H1 (cell line): ENCODE measurements around the gene PRKACA. TPM values are rescaled to one million over a fixed set of nuclear protein-coding genes. Genes with fewer than 3 reads are reported as not detected.
A peak's percentile ranks its signal among the peaks of the same experiment; 100 is the strongest.

Source experiments
- CTCF ChIA-PET: fragments of 300-600 bp; sonication (Branson Sonifier 250); formaldehyde crosslinking; loops from one replicate; lab custom pipeline; 2021; ENCODE audit not compliant: partially characterized antibody; lab: Charles Lee
- POLR2A ChIA-PET: fragments of 300-600 bp; sonication (Branson Sonifier 250); formaldehyde crosslinking; loops from one replicate; lab custom pipeline; 2021; ENCODE audit warnings: inconsistent platforms; ENCODE audit not compliant: partially characterized antibody; lab: Charles Lee
- DNase-seq, 2 experiments: peaks; one replicate each; pipeline versions ENCODE4 v3.0.0 to v3.0.0-alpha.2; 2010 to 2022; ENCODE audit warnings: low spot score in 2 of 2, low read depth in 1 of 2, mixed read lengths in 1 of 2
- FAIRE-seq: peaks from 2 replicates; lab custom pipeline; 2011; peaks lifted over from hg19 to GRCh38; lab: Jason Lieb, UNC
- H2AFZ ChIP-seq: 2 replicates; pipeline ENCODE4 v1.8.1; 2012; ENCODE audit warnings: low read length, inconsistent platforms
- H2AK5ac ChIP-seq: 2 replicates; pipeline ENCODE4 v1.6.1; 2013; ENCODE audit warnings: low read depth, low read length
- H2BK120ac ChIP-seq: replicated peaks from 2 replicates; pipeline ENCODE3; 2013; ENCODE audit warnings: low read depth, low read length, inconsistent platforms
- H2BK12ac ChIP-seq: 2 replicates; pipeline ENCODE4 v1.6.1; 2013; ENCODE audit warnings: low read depth, low read length
- H2BK15ac ChIP-seq: 2 replicates; pipeline ENCODE4 v1.6.1; 2013; ENCODE audit warnings: low read length
- H2BK20ac ChIP-seq: 2 replicates; pipeline ENCODE4 v1.6.1; 2013; ENCODE audit warnings: low read length
- H2BK5ac ChIP-seq: 2 replicates; pipeline ENCODE4 v1.6.1; 2013; ENCODE audit warnings: low read depth, low read length
- H3K14ac ChIP-seq: 2 replicates; pipeline ENCODE4 v1.6.1; 2013; ENCODE audit warnings: inconsistent platforms; ENCODE audit not compliant: insufficient read length
- H3K18ac ChIP-seq: 2 replicates; pipeline ENCODE4 v1.6.1; 2013; ENCODE audit warnings: low read length; ENCODE audit errors: extremely low read depth
- H3K23ac ChIP-seq: 2 replicates; pipeline ENCODE4 v1.6.1; 2013; ENCODE audit warnings: inconsistent platforms; ENCODE audit not compliant: insufficient read length
- H3K23me2 ChIP-seq: 2 replicates; pipeline ENCODE4 v1.6.1; 2013; ENCODE audit warnings: low read depth, low read length
- H3K27ac ChIP-seq: 2 replicates; pipeline ENCODE4 v1.6.1; 2011; ENCODE audit warnings: low read depth, low read length, inconsistent platforms
- H3K27me3 ChIP-seq, 4 experiments: replicated peaks in 1 of 4; 1 replicate in 1 of 4; 2 replicates in 3 of 4; pipeline versions ENCODE4 v1.6.1 to v1.8.1; 2011 to 2013; ENCODE audit warnings: low read length in 3 of 4, mild to moderate bottlenecking in 3 of 4, inconsistent platforms in 2 of 4, mixed read lengths in 2 of 4, moderate library complexity in 1 of 4; ENCODE audit not compliant: control insufficient read depth in 3 of 4, insufficient read depth in 3 of 4; ENCODE audit errors: extremely low read depth in 1 of 4
- H3K36me3 ChIP-seq, 4 experiments: 2 replicates each; pipeline versions ENCODE4 v1.6.1 to v1.8.1; 2011 to 2013; ENCODE audit warnings: mild to moderate bottlenecking in 4 of 4, low read length in 3 of 4, moderate library complexity in 2 of 4, control low read depth in 1 of 4, inconsistent platforms in 1 of 4; ENCODE audit not compliant: insufficient read depth in 4 of 4, control insufficient read depth in 2 of 4
- H3K4ac ChIP-seq: replicated peaks from 2 replicates; pipeline ENCODE3; 2013; ENCODE audit warnings: low read length, low read depth, mixed read lengths, inconsistent platforms; ENCODE audit not compliant: insufficient read length
- H3K4me1 ChIP-seq, 4 experiments: replicated peaks in 1 of 4; 1 replicate in 1 of 4; 2 replicates in 3 of 4; pipeline versions ENCODE4 v1.6.1 to v1.8.1; 2011 to 2013; ENCODE audit warnings: low read length in 3 of 4, inconsistent platforms in 2 of 4, mixed read lengths in 1 of 4; ENCODE audit not compliant: insufficient read depth in 4 of 4, control insufficient read depth in 3 of 4
- H3K4me2 ChIP-seq, 2 experiments: 2 replicates each; pipeline versions ENCODE4 v1.6.1 to v1.8.1; 2011 to 2013; ENCODE audit warnings: low read depth in 2 of 2, low read length in 2 of 2, control low read depth in 1 of 2, inconsistent platforms in 1 of 2, mild to moderate bottlenecking in 1 of 2; ENCODE audit not compliant: insufficient read depth in 1 of 2
- H3K4me3 ChIP-seq, 4 experiments: fragments of 200-600, 300-600 bp in 1 of 4; sonication (generic), shearing (Covaris generic), sonication (Bioruptor Twin) in 1 of 4; 2 replicates each; pipeline versions ENCODE4 v1.5.1 to v1.8.1; 2011 to 2016; ENCODE audit warnings: low read length in 4 of 4, low read depth in 3 of 4, control low read depth in 2 of 4, inconsistent platforms in 2 of 4, mild to moderate bottlenecking in 2 of 4, mixed read lengths in 1 of 4, moderate library complexity in 1 of 4; ENCODE audit not compliant: insufficient read depth in 2 of 4; ENCODE audit errors: extremely low read depth in 1 of 4
- H3K56ac ChIP-seq: replicated peaks from 2 replicates; pipeline ENCODE3; 2013; ENCODE audit warnings: low read depth, mild to moderate bottlenecking, mixed read lengths, low read length, inconsistent platforms; ENCODE audit not compliant: insufficient read length
- H3K79me1 ChIP-seq: 2 replicates; pipeline ENCODE4 v1.6.1; 2013; ENCODE audit warnings: low read depth, low read length, control low read depth
- H3K79me2 ChIP-seq, 2 experiments: 2 replicates each; pipeline versions ENCODE4 v1.6.1 to v1.8.1; 2012 to 2013; ENCODE audit warnings: low read length in 2 of 2, mild to moderate bottlenecking in 2 of 2, inconsistent platforms in 1 of 2; ENCODE audit not compliant: insufficient read depth in 2 of 2, control insufficient read depth in 1 of 2
- H3K9ac ChIP-seq, 4 experiments: replicated peaks in 1 of 4; 1 replicate in 1 of 4; 2 replicates in 3 of 4; pipeline versions ENCODE4 v1.6.1 to v1.8.1; 2011 to 2013; ENCODE audit warnings: low read depth in 3 of 4, low read length in 3 of 4, control low read depth in 2 of 4, mild to moderate bottlenecking in 2 of 4, moderate library complexity in 2 of 4, inconsistent platforms in 1 of 4; ENCODE audit errors: extremely low read depth in 1 of 4
- H3K9me3 ChIP-seq, 2 experiments: 2 replicates each; pipeline versions ENCODE4 v1.6.1 to v1.8.1; 2012 to 2013; ENCODE audit warnings: mild to moderate bottlenecking in 2 of 2, moderate library complexity in 2 of 2, control low read depth in 1 of 2, inconsistent platforms in 1 of 2, low read depth in 1 of 2, low read length in 1 of 2, mixed read lengths in 1 of 2; ENCODE audit not compliant: insufficient read depth in 2 of 2
- H4K20me1 ChIP-seq, 2 experiments: replicated peaks in 1 of 2; 2 replicates each; pipeline versions ENCODE3 to v1.8.1; 2011 to 2013; ENCODE audit warnings: inconsistent platforms in 2 of 2, low read length in 2 of 2, mild to moderate bottlenecking in 1 of 2; ENCODE audit not compliant: insufficient read depth in 2 of 2, control insufficient read depth in 1 of 2
- H4K5ac ChIP-seq: 2 replicates; pipeline ENCODE4 v1.6.1; 2013; ENCODE audit warnings: low read length, low read depth, mixed read lengths, inconsistent platforms; ENCODE audit not compliant: insufficient read length
- H4K8ac ChIP-seq: 2 replicates; pipeline ENCODE4 v1.8.0; 2013; ENCODE audit warnings: mild to moderate bottlenecking, moderate library complexity, low read length, inconsistent platforms; ENCODE audit not compliant: insufficient read depth; ENCODE audit errors: extremely low read depth
- H4K91ac ChIP-seq: replicated peaks from 2 replicates; pipeline ENCODE3; 2013; ENCODE audit warnings: low read length, mixed read lengths, inconsistent platforms; ENCODE audit not compliant: insufficient read length
- KDM4A ChIP-seq: IDR thresholded peaks from one replicate; pipeline ENCODE4 v1.7.1; 2012; ENCODE audit warnings: low read depth, mild to moderate bottlenecking, moderate library complexity, low read length, inconsistent platforms; ENCODE audit not compliant: severe bottlenecking
- POLR2AphosphoS5 ChIP-seq: IDR thresholded peaks from 2 replicates; pipeline ENCODE4 v1.6.1; 2011; ENCODE audit warnings: low read depth, low read length
- WGBS, 2 experiments: shearing (Covaris generic) in 1 of 2; methylation state at CpG; one replicate each; pipeline versions ENCODE4 v1.1.6 to v1.1.7; 2013 to 2015; ENCODE audit warnings: low lambda C conversion rate in 2 of 2, mixed read lengths in 2 of 2, inconsistent platforms in 1 of 2, low coverage in 1 of 2, missing lambda C conversion rate in 1 of 2; ENCODE audit not compliant: insufficient replicate concordance in 2 of 2, insufficient coverage in 1 of 2, insufficient read length in 1 of 2; ENCODE audit errors: extremely low coverage in 1 of 2, missing lambda C conversion rate in 1 of 2; 5-methylcytosine and 5-hydroxymethylcytosine counted together
- polyA plus RNA-seq, 7 experiments: library from polyadenylated mRNA; depleted of rRNA in 3 of 7; stranded (reverse) in 5 of 7; unstranded in 2 of 7; fragments of >200 nt in 5 of 7; fragments of 200-250 nt in 2 of 7; gene quantifications; 1 replicate in 5 of 7; 2 replicates in 1 of 7; 4 replicates in 1 of 7; pipeline versions ENCODE4 v1.2.1 to v1.2.3, GENCODE V29; 2011 to 2013; ENCODE audit warnings: missing spikeins in 2 of 7, mixed read lengths in 2 of 7
- total RNA-seq: library from RNA; stranded (reverse); fragmentation: NEBNext Ultra II Directional; extraction: Animal tissue kit (Norgen Biotek cat#: 25700); gene quantifications from 2 replicates; pipeline ENCODE4 v1.2.1, GENCODE V29; 2021
- TF ChIP-seq, protein P1 (sequence below): IDR thresholded peaks from 2 replicates; pipeline ENCODE4 v1.6.1; 2012; ENCODE audit warnings: inconsistent platforms
- TF ChIP-seq, protein P2 (sequence below), 3 experiments: IDR thresholded peaks; 1 replicate in 2 of 3; 2 replicates in 1 of 3; pipeline versions ENCODE4 v1.5.1 to v1.6.1; 2011; ENCODE audit warnings: low read length in 3 of 3, mild to moderate bottlenecking in 3 of 3, inconsistent platforms in 2 of 3, low read depth in 1 of 3, moderate library complexity in 1 of 3; ENCODE audit not compliant: insufficient read depth in 1 of 3; ENCODE audit errors: control extremely low read depth in 1 of 3

The PRKACA gene
- total and polyA plus RNA-seq, 2 of the 8 experiments (the other 6 are each of a cell fraction or from before 2014, with no cell fraction given) = 14.2 to 48.2 TPM

DNA sequence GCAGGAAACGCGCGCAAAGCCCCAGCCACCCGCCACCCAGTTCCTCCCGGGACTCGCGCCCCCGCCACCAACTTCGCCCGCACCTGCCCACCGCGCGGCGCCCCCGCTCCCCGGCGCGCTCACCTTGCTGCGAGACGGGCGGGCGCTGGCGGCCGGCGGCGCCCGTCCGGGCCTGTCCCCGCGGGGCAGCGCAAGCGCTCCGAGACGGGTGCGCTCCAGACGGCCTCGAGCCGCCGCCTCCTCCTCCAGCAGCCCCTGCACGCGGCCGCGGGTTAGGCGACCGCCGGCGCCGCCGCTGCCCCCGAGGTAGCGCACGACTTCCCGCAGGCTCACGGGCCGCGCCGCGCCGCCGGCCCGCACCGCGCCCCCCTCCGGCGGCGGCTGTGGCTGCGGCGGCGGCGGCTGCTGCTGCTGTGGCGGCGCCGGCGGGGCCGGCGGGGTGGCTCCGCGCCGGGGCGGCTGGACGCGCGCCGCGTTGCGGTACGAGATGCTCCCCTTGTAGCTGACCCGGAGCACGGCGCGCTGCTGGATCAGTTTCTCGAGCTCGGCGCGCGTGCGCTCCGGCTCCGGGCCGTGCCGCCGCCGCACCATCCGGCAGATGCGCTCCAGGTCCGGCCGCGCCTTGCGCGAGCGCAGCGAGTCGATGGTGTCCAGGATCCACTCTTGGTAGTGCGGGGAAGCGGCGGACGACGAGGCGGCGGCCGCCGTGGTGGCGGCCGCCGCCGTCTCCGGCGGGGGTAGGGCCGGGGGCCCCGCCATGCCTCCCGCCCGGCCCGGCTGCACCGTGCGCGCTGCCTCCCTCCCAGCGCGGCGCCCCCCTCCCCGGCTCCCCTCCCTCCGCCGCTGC is 27.7 kb downstream of the PRKACA start:
- POLR2A ChIA-PET = interaction anchor here (1.0 to 1.1 kb wide), 2 partner anchors 24 to 264 kb away, joined by 3 read pairs; no protein-coding TSS in a partner anchor
- Histone ChIP-seq H3K79me2 (no peaks in the 10 kb centered on the region), H2BK15ac (no peak overlapping the region), H3K79me1 (no peaks in the 10 kb centered on the region), H4K8ac (peak overlapping the region; percentile 57; the same call in 1 of the 2 replicates), H2BK12ac (no peak overlapping the region), H4K91ac (no peak overlapping the region), H3K56ac (no peak overlapping the region), H3K9me3 (peaks cover 8% of the 10 kb centered on the region in 2 experiments; a peak in 3 of 4 replicates), H3K14ac (no peak overlapping the region), H3K4me2 (peak overlapping the region; percentile 65 to 74), H2BK120ac (no peak overlapping the region), H4K5ac (no peak overlapping the region), H2AFZ (no peak overlapping the region), H3K4ac (no peak overlapping the region), H3K18ac (no peak overlapping the region; the same call in 1 of the 2 replicates), H3K23ac (no peak overlapping the region), H4K20me1 (peaks cover 4 to 8% of the 10 kb centered on the region in 2 experiments), H3K36me3 (peaks cover 0 to 13% (median 4%) of the 10 kb centered on the region in 4 experiments; a peak in 3 of 8 replicates), H3K27me3 (peaks cover 0 to 6% (median 2%) of the 10 kb centered on the region in 4 experiments; a peak in 4 of 7 replicates), H2BK5ac (no peak overlapping the region), H3K4me1 (peaks cover 3 to 5% (median 4%) of the 10 kb centered on the region in 4 experiments), H3K4me3 (peak overlapping the region; percentile 42 to 78 (median 60)), H2BK20ac (no peak overlapping the region), H2AK5ac (no peak overlapping the region), H3K27ac (no peak overlapping the region), H3K9ac (no peak overlapping the region; a peak in 2 of 7 replicates), H3K23me2 (peaks cover 11% of the 10 kb centered on the region)
- peak; percentile 83 for TF ChIP-seq KDM4A
- TF ChIP-seq, protein P1, sequence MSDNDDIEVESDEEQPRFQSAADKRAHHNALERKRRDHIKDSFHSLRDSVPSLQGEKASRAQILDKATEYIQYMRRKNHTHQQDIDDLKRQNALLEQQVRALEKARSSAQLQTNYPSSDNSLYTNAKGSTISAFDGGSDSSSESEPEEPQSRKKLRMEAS = peak; percentile 59; the same call in 1 of the 2 replicates
- TF ChIP-seq, protein P2, sequence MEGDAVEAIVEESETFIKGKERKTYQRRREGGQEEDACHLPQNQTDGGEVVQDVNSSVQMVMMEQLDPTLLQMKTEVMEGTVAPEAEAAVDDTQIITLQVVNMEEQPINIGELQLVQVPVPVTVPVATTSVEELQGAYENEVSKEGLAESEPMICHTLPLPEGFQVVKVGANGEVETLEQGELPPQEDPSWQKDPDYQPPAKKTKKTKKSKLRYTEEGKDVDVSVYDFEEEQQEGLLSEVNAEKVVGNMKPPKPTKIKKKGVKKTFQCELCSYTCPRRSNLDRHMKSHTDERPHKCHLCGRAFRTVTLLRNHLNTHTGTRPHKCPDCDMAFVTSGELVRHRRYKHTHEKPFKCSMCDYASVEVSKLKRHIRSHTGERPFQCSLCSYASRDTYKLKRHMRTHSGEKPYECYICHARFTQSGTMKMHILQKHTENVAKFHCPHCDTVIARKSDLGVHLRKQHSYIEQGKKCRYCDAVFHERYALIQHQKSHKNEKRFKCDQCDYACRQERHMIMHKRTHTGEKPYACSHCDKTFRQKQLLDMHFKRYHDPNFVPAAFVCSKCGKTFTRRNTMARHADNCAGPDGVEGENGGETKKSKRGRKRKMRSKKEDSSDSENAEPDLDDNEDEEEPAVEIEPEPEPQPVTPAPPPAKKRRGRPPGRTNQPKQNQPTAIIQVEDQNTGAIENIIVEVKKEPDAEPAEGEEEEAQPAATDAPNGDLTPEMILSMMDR (IDR thresholded peaks at IDR 0.05; ENCODE audit: control extremely low read depth in 1 of 3, insufficient read depth in 1 of 3, low read depth in 1 of 3, low read length in 3 of 3) = peak in 1 of 3 experiments; percentile 35; a peak in 2 of 4 replicates
- no peak for TF ChIP-seq POLR2AphosphoS5
- no peak for FAIRE-seq
- peak in 1 of 2 experiments; percentile 62 for DNase-seq
- WGBS, 2 experiments = 0% methylated on average over 45 of the region's 142 CpGs; no CpG with 5 or more reads in 1 of the 2 experiments
- CTCF ChIA-PET = interaction anchor here (1.0 to 1.1 kb wide), 3 partner anchors 16 to 292 kb away, joined by 4 read pairs; no protein-coding TSS in a partner anchor
